HepG2 (cell line): ENCODE data around the gene NINJ2.

Source experiments
- CBX2 ChIP-seq, 2 experiments: fragments of 200-600 bp in 1 of 2; sonication (generic); formaldehyde crosslinking in 1 of 2; IDR thresholded peaks; 2 replicates each; pipeline versions ENCODE4 v1.7.0 to v1.8.1; 2018 to 2022; ENCODE audit warnings: low read depth in 2 of 2, low read length in 1 of 2, mild to moderate bottlenecking in 1 of 2, missing genetic modification reagents in 1 of 2
- CEBPB ChIP-seq: IDR thresholded peaks from 2 replicates; pipeline ENCODE4 v1.6.1; 2011; ENCODE audit warnings: low read depth, low read length, improper control_type of control experiment, borderline replicate concordance
- NCOR1 ChIP-seq: fragments of 200-600 bp; sonication (generic); IDR thresholded peaks from 2 replicates; pipeline ENCODE4 v1.7.0; 2017; ENCODE audit warnings: antibody characterized with exemption, low read length, borderline replicate concordance
- STAT5B ChIP-seq: sonication (generic); formaldehyde crosslinking; IDR thresholded peaks from 2 replicates; pipeline ENCODE4 v1.4.0; 2020; ENCODE audit warnings: missing genetic modification reagents
- YY1 ChIP-seq: IDR thresholded peaks from 2 replicates; pipeline ENCODE4 v1.6.1; 2011; ENCODE audit warnings: low read length, low read depth, moderate library complexity, mild to moderate bottlenecking; ENCODE audit not compliant: insufficient read depth, insufficient replicate concordance
- ZNF430 ChIP-seq: sonication (generic); formaldehyde crosslinking; IDR thresholded peaks from 2 replicates; pipeline ENCODE4 v1.9.0; 2021; ENCODE audit warnings: mild to moderate bottlenecking, missing genetic modification reagents
- ZNF670 ChIP-seq: sonication (generic); formaldehyde crosslinking; IDR thresholded peaks from 2 replicates; pipeline ENCODE4 v1.8.0; 2022; ENCODE audit warnings: mild to moderate bottlenecking, missing genetic modification reagents, borderline replicate concordance

DNA sequence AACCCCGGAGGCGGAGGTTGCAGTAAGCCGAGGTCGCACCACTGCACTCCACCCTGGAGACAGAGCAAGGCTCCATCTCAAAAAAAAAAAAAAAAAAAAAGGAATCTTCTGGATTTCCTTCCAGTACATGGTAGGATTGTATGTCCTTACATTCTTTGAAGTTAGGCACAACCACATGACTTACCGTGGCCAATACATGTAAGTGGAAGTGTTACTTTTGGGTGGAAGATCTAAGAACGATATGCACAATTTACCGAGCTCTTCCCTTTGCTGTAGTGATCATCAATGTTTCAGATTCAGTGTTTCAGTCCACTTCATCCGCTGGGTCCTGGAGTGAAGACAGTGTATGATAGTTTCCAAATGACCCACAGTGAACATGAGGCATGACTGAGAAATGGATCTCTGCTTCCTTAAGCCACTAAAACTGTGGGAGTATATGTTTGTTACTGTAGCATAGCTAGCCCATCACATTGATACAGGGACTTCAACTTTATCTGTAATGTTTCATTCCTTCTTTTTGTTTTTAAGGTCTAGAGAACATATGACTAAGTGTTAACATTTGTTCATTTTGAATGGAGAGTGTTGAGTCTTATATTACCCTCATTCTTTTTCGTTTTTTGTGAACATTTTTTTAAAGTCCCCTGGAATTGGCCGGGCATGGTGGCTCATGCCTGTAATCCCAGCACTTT, 18.5 kb upstream of the NINJ2 start:
- no peak for TF ChIP-seq STAT5B
- no peak for TF ChIP-seq ZNF430 (CRISPR knock-in tag)
- no peak for TF ChIP-seq CEBPB
- TF ChIP-seq NCOR1: no peak
- TF ChIP-seq CBX2 (IDR thresholded peaks at IDR 0.05; ENCODE audit: low read depth, low read length): no peak
- TF ChIP-seq CBX2 (CRISPR knock-in tag; IDR thresholded peaks at IDR 0.05; ENCODE audit: low read depth): no peak
- no peak for TF ChIP-seq YY1
- TF ChIP-seq ZNF670 (CRISPR knock-in tag): no peak
